BLaER1 (cell line): ENCODE data around the gene TMEM209.
A peak's percentile ranks its signal among the peaks of the same experiment; 100 is the strongest.
"Not testable (repeated sequence)": the region's sequence is repeated elsewhere in the genome, so short reads cannot be mapped to it uniquely, and the experiment has no call there.

Source experiments
- H3K27ac ChIP-seq: shearing (Covaris generic); formaldehyde crosslinking; 2 replicates; pipeline ENCODE4 v1.8.1; 2022
- H3K27me3 ChIP-seq: shearing (Covaris generic); formaldehyde crosslinking; 2 replicates; pipeline ENCODE4 v1.8.1; 2022
- H3K36me3 ChIP-seq: shearing (Covaris generic); formaldehyde crosslinking; 2 replicates; pipeline ENCODE4 v1.8.1; 2022
- H3K4me1 ChIP-seq: shearing (Covaris generic); formaldehyde crosslinking; 2 replicates; pipeline ENCODE4 v1.8.1; 2022
- H3K4me2 ChIP-seq: shearing (Covaris generic); formaldehyde crosslinking; 2 replicates; pipeline ENCODE4 v1.8.1; 2022
- H3K4me3 ChIP-seq: shearing (Covaris generic); formaldehyde crosslinking; 2 replicates; pipeline ENCODE4 v1.8.1; 2022
- H3K9ac ChIP-seq: shearing (Covaris generic); formaldehyde crosslinking; 2 replicates; pipeline ENCODE4 v1.8.1; 2022
- H3K9me3 ChIP-seq: shearing (Covaris generic); formaldehyde crosslinking; 2 replicates; pipeline ENCODE4 v1.8.1; 2022
- H4K20me1 ChIP-seq: shearing (Covaris generic); formaldehyde crosslinking; 2 replicates; pipeline ENCODE4 v1.8.1; 2022
- Cebpa-rat ChIP-seq: shearing (Covaris generic); IDR thresholded peaks from 2 replicates; pipeline ENCODE4 v1.8.1; 2022

TMEM209 gene

GRCh38 chr7:130205084-130205947 is at the start of gene TMEM209:
TMEM209 (minus strand) TSS chr7:130205406; CDS start chr7:130205375, 31 bp downstream.
- peak within 1 kb of the TSS; percentile 80 for H3K4me2 ChIP-seq

DNA sequence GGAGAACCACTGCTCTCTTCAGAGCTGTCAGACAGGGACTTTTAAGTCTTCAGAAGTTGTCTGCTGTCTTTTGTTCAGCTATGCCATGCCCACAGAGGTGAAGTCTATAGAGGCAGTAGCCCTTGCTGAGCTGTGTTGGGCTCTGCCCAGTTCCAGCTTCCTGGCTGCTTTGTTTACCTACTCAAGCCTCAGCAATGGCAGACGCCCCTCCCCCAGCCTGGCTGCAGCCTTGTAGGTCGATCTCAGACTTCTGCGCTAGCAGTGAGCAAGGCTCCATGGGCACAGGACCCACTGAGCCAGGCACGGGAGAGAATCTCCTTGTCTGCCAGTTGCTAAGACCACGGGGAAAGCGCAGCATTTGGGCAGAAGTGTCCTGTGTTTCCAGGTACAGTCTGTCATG is 49.3 kb upstream of the TMEM209 start:
- Histone ChIP-seq H4K20me1 (no peaks in the 10 kb centered on the region), H3K4me2 (no peak overlapping the region), H3K9ac (no peak overlapping the region), H3K36me3 (no peaks in the 10 kb centered on the region), H3K4me1 (no peaks in the 10 kb centered on the region), H3K9me3 (peaks cover 16% of the 10 kb centered on the region; the same call in 1 of the 2 replicates), H3K27ac (no peak overlapping the region), H3K27me3 (no peaks in the 10 kb centered on the region), H3K4me3 (no peak overlapping the region)
- TF ChIP-seq Cebpa-rat, result no peak

More at GRCh38 chr7:130205084-130205947, at the start of gene TMEM209:
- H3K4me3 ChIP-seq, result peak within 1 kb of the TSS; percentile 88
- peaks cover 30% of the 10 kb centered on the region for H3K36me3 ChIP-seq
- H4K20me1 ChIP-seq, result no peaks in the 10 kb centered on the region
- peaks cover 16% of the 10 kb centered on the region for H3K4me1 ChIP-seq
- H3K9me3 ChIP-seq, result no peaks in the 10 kb centered on the region
- no peaks in the 10 kb centered on the region for H3K27me3 ChIP-seq
- no peak for TF ChIP-seq Cebpa-rat
- peak within 1 kb of the TSS; percentile 96 for H3K27ac ChIP-seq
- peak within 1 kb of the TSS; percentile 98 for H3K9ac ChIP-seq

- not testable (repeated sequence) for H3K27me3 ChIP-seq, H3K4me3 ChIP-seq, H3K4me2 ChIP-seq, H3K27ac ChIP-seq, H3K4me1 ChIP-seq, H4K20me1 ChIP-seq, H3K36me3 ChIP-seq, H3K9ac ChIP-seq
- H3K9me3 ChIP-seq, result peaks cover 18% of the 10 kb centered on the region; the same call in 1 of the 2 replicates
These were observed 44.4 kb upstream of the TMEM209 start for GRCh38 chr7:130249626-130250025.

DNA sequence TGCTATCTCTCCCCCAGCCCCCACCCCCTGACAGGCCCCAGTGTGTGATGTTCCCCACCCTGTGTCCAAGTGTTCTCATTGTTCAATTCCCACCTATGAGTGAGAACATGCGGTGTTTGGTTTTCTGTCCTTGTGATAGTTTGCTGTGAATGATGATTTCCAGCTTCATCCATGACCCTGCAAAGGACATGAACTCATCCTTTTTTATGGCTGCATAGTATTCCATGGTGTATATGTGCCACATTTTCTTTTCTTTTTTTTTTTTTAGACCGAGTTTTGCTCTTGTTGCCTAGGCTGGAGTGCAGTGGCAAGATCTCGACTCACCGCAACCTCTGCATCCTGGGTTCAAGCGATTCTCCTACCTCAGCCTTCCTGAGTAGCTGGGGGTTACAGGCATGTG is 43.6 kb upstream of the TMEM209 start:
- H3K4me2 ChIP-seq, H3K9ac ChIP-seq, H3K27me3 ChIP-seq, H4K20me1 ChIP-seq, H3K4me1 ChIP-seq, H3K4me3 ChIP-seq, H3K36me3 ChIP-seq, H3K27ac ChIP-seq: not testable (repeated sequence)
- H3K9me3 ChIP-seq, result 0 out of 2 replicates have a peak, but pooled peaks cover 15% of the 10 kb centered on the region

GRCh38 chr7:130246491-130246890 is 41.3 kb upstream of the TMEM209 start:
- H4K20me1 ChIP-seq, H3K27ac ChIP-seq, H3K4me1 ChIP-seq, H3K9ac ChIP-seq, H3K27me3 ChIP-seq, H3K4me2 ChIP-seq, H3K4me3 ChIP-seq, H3K9me3 ChIP-seq, H3K36me3 ChIP-seq: not testable (repeated sequence)

DNA sequence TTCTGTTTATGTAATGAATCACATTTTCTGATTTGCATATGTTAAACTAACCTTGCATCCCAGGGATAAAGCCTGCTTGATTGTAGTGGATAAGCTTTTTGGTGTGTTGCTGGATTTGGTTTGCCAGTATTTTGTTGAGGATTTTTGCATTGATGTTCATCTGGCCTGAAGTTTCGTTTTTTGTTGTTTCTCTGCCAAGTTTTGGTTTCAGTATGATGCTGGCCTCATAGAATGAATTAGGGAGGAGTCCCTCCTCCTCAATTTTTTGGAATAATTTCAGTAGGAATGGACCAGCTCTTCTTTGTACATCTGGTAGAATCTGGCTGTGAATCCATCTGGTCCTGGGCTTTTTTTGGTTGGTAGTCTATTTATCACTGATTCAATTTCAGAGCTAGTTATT is 38.3 kb upstream of the TMEM209 start:
- H3K36me3 ChIP-seq, H3K9me3 ChIP-seq, H3K4me2 ChIP-seq, H3K4me1 ChIP-seq, H3K27me3 ChIP-seq, H3K27ac ChIP-seq, H4K20me1 ChIP-seq, H3K4me3 ChIP-seq, H3K9ac ChIP-seq: not testable (repeated sequence)

DNA sequence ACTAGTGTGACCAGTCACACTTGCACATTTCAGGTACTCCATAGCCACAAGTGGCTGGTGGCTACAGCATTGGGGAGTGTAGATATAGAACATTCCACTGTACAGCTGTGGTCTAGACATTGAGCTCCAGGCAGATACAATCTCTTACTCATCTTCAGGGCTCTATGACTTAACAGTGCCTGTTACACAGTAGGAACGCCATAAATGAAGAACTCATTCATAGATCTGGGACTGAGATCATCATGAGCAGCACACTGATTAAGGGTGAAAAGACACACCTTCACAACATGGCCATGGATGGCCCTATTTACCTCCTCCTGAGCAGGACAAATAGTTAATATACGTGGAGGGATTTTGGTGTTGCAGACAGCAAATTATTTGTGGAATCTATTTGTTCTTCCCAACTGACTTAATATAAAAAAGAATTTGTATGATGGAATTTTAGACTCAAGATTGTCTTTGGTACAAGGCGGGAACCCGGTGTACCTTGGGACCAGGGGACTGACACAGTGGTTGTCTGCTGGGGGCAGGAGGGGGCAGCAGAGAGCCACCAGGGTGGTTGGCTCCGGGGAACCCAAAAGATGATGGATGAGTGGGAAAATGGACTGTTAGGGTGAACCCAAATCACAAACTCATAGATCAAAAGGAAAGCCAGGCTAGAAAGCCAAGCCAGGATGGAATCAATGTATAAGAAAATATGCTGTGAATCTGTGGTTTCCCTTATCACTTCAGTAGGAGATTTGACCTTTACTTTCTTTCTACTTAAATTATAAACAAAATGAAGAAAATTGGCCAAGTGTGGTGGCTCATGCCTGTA is 37.2 kb upstream of the TMEM209 start:
- TF ChIP-seq Cebpa-rat, result no peak
- H3K9ac ChIP-seq, result no peak overlapping the region
- H3K27ac ChIP-seq, result no peak overlapping the region
- no peaks in the 10 kb centered on the region for H3K9me3 ChIP-seq
- H3K4me1 ChIP-seq, result no peaks in the 10 kb centered on the region
- no peak overlapping the region for H3K4me3 ChIP-seq
- H3K27me3 ChIP-seq, result no peaks in the 10 kb centered on the region
- no peaks in the 10 kb centered on the region for H4K20me1 ChIP-seq
- no peaks in the 10 kb centered on the region for H3K36me3 ChIP-seq
- no peak overlapping the region for H3K4me2 ChIP-seq

DNA sequence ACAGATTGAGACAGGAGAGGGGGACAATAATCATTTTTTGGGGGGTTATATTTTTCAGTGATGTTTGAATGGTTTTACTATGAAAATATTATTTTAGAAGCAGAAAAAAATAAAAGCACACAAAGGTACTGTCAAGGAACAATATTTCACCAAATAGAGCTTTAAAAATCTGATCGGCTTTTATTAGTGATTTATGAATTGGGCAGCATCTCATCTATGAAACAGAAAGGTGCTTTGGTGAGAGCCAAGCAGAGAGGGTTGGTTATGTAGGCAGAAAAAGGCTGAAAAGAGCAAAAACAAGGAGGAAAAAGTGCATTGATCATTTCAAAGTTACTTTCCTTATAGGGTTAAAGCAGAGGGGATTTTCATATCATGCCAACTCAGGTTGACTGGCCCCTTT is 35.0 kb upstream of the TMEM209 start:
- Histone ChIP-seq H3K4me3 (no peak overlapping the region), H3K27ac (no peak overlapping the region), H3K27me3 (no peaks in the 10 kb centered on the region), H3K9me3 (no peaks in the 10 kb centered on the region), H4K20me1 (no peaks in the 10 kb centered on the region), H3K4me2 (no peak overlapping the region), H3K36me3 (no peaks in the 10 kb centered on the region), H3K9ac (no peak overlapping the region), H3K4me1 (no peaks in the 10 kb centered on the region)
- no peak for TF ChIP-seq Cebpa-rat

- H4K20me1 ChIP-seq, H3K27me3 ChIP-seq, H3K4me1 ChIP-seq, H3K9me3 ChIP-seq, H3K4me3 ChIP-seq, H3K4me2 ChIP-seq, H3K27ac ChIP-seq, H3K36me3 ChIP-seq, H3K9ac ChIP-seq: not testable (repeated sequence)
These were observed 31.2 kb upstream of the TMEM209 start for GRCh38 chr7:130236361-130236760.

DNA sequence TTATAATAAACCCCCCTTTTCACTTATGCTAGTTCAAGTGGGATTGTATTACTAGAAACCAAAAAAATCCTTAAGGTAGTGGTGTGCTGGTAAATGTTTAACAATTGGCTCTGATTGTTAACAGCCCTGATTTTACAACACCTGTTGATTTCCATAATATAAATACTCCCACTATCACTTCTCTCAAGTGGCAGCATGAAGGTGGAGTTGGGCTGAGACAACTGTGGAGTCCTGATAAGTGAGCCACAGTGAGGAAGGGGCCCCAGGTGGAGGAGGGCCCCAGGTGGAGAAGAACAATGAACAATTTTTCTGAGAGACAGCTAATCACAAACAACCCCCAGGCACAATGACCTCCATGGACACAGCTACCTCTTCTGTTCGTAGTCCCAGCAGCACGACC is 28.9 kb upstream of the TMEM209 start:
- H3K9me3 ChIP-seq, result peaks cover 13% of the 10 kb centered on the region; the same call in 1 of the 2 replicates

More for the DNA sequence above, 28.9 kb upstream of the TMEM209 start:
- Histone ChIP-seq H3K36me3 (no peaks in the 10 kb centered on the region), H3K4me3 (no peak overlapping the region), H4K20me1 (no peaks in the 10 kb centered on the region), H3K27me3 (no peaks in the 10 kb centered on the region), H3K9ac (no peak overlapping the region), H3K4me2 (no peak overlapping the region), H3K4me1 (0 out of 2 replicates have a peak, but pooled peaks cover under 1% of the 10 kb centered on the region), H3K27ac (no peak overlapping the region)
- no peak for TF ChIP-seq Cebpa-rat
